GM18858 (cell line): ENCODE results near the gene PHPT1.
"Not testable (repeated sequence)": the region's sequence is repeated elsewhere in the genome, so short reads cannot be mapped to it uniquely, and the experiment has no call there.

Experiments
- ATAC-seq: cut with Tn5 transposase; IDR thresholded peaks from one replicate; pipeline ENCODE4 v1.9.1; 2021; ENCODE audit not compliant: unreplicated experiment

PHPT1 gene

GRCh38 chr9:136858844-136859757, 9.9 kb downstream of the PHPT1 start:
- ATAC-seq, result no peak

DNA sequence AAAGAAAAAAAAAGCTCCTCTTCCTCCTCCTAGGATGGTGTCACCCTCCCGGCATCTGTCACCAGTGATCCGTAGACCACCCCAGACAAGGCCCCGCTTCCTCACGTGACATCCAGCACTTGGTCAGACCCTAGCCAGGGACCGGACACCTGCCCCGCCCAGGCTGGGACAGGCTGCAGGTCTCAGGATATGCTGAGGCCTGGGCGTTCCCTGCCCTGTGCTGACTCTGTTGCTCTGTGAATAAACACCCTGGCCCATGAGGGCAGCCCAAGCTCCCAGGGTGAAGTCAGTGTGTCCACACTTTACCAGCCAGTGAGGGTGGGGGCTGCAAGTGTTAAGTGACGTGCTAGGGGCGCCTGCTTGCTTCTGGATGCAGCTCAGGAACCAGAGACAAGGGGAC, 11.3 kb downstream of the PHPT1 start:
- ATAC-seq, result no peak

DNA sequence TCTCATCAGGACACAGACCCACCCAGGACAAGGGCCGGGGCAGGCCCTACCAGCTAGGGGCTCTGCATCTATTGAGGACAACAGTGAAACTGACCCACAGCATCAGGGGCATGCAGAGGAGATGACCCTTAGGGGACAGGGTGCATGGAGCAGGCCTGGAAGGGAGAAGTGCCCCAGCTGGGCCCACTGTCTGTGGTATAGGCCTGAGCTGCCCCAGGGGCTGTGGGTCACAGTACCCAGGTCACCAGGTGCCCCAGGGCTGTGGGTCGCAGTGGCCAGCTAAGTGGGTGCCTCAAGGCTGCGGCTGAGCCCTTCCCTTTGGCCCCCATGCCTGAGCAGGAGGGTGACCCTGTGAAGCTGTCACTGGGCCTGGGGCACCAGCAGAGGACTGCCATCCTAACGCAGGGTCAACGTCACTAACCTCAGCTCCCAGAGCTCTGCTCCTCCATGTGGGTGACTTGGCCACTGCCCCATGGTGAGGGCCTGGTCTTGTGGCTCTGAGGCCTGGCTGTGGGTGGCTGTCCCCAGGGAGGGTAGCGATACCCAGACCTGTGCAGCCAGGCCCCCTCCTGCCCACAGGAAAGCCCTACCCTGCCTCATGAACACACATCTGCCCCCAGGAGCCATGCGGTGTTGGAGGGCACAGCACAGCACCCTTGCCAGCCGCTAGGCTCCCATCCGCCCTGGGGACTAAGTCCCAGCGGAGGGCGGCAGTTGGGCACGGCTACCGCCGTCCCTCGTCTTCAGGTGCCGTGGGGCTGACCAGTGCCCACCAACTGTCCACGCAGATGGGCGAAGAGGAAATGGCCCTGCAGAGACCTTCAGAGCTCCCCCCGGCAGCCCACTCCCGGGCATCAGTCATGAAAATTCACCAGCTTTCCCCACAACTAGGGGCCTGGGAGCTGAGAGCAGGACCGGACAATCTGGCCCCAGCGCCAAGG, 12.0 kb downstream of the PHPT1 start:
- ATAC-seq, result no peak

DNA sequence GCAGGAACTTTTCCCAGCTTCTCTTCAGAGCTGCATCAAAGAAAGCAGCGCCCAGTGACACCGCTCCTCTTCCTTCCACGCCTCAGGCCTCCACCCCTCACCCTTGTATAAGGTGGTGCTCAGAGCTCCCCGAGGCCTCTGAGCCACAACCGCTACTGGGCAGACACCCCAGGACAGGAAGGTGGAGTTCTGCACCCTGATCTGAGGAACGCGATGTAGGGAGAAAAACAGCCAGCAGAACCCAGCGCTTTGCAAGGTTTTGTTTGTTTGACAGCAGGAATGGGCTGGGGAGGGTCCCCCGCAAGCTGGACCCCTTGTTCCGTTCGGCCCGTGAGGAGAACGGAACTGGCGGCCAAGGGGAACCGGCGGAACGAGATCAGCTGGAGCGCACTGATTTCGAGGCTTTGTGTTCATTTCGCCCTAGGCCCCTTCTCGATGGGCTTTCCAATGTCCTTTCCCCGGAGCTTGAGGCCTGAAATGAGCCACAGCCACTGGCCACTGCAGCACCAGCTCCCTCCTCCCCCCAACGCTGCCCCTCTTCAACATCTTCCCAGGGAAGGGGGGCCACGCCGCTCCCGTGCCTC, 12.8 kb downstream of the PHPT1 start:
- ATAC-seq, result no peak

DNA sequence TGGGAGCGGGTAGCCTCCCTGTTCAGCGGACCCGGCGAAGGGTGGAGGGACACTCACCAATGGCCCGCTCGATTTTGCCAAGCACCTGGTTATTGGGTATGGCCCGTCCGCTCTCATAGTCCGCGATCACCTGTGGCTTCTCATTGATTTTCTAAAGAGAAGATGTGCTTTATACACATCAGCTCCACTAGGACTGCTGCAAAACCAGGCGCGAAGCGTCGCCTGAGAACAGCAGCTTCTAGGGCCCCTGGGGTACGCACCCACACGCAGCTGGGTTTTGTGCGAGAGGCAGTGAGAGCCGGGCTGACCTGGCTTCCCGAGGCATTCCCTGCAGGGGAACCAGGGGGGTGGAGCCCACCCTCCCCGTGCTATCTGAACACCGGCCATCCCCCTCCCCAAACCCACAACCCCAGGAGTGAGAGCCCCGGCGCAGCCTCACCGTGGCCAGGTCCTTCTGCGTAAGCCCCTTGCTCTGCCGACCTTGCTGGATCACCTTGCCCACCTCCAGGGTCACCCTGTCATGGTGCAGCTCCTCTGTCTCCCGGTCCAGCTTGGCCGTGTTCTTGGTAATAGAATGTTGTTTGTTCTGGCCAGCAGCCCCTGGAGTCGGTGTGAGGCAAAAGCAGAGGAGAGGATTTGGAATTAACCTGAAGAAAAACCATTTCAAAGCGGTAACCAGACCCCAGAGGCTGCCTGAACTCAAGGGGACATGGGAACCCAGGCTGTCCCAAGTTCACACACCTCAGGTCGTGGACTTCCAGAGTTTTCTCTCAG, 13.8 kb downstream of the PHPT1 start:
- no peak for ATAC-seq

DNA sequence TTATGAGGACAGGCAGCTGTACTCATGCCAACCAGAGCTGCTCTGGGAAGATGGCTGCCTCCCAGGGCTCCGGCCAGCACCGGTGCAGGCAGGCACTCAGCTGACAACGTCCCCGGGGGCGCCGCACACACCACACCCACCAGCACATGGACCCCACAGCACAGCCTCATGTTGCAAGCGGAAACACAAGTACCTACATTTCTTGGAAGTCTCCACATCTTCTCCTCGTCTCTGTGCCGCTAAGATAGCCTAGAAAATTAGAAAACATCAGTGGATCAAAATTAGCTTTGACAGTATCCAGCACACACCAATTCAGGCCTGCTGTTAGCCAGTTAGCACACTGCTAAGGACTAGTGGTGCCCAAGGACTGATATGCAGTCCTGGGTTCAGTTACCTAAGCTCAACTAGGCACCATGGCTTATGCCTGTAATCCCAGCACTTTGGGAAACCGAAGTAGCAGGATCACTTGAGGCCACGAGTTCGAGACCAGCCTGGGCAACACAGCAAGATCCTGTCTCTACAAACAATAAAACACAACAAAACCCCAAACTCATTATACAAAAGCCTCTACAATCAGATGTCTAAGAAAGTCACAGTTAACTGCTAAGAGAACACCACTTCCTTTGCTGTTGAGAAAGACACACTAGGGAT, 14.5 kb downstream of the PHPT1 start:
- ATAC-seq, result no peak

- ATAC-seq, result no peak
Observed at GRCh38 chr9:136865041-136865767, 16.0 kb downstream of the PHPT1 start.

DNA sequence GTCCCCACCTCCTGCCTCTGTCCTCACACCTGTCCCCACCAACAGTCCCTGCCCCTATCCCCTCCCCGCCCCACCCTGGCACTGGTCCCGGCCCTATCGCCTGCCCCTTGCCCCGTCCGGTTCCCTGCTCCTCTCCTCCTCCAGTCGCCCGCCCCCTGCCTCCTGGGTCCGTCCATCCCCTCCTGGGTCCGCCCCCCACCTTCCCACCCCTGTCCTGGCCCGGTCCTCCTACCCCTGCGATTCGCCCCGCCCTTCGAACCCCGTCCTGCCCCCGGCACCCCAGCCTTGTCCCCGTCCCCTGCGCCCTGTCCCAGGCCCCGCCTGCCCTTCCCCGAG, 16.5 kb downstream of the PHPT1 start:
- no peak for ATAC-seq

- ATAC-seq, result not testable (repeated sequence)
Observed at GRCh38 chr9:136866898-136867421, 17.8 kb downstream of the PHPT1 start.

- ATAC-seq, result no peak
Observed at GRCh38 chr9:136867480-136867879, 18.3 kb downstream of the PHPT1 start.

DNA sequence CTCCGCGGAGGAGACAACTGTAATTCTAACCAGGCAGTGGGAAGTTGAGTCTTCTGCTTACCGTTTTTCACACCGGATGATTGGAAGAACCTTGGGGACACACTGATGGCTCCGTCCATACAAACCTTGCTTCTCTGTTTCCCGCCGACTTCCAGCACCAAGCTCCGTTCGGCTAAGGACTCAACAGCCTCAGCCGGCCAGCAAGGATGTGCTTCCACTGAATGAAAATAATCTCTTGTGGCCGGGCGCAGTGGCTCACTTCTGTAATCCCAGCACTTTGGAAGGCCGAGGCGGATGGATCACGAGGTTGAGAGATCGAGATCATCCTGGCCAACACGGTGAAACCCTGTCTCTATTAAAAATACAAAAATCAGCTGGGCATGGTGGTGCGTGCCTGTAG, 18.7 kb downstream of the PHPT1 start:
- no peak for ATAC-seq

DNA sequence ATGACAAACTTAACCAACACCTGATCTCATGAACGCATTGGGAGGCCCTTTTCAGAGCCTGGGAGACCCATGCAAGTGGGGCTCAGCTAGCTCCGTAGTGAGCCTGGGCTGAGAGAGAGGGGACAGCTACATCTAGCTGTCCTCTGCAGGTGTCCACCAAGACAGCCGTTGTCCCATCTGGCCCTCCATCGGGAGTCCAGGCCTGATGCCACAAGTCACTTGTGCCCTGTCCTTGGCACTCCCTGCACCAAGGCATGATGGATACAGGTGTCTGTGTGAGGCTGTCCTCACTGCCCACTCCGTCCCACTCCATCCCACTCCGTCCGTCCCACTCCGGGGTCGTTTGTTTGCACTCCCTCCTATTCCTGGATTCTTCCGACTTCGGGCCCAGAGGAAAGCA, 19.4 kb downstream of the PHPT1 start:
- ATAC-seq, result no peak

DNA sequence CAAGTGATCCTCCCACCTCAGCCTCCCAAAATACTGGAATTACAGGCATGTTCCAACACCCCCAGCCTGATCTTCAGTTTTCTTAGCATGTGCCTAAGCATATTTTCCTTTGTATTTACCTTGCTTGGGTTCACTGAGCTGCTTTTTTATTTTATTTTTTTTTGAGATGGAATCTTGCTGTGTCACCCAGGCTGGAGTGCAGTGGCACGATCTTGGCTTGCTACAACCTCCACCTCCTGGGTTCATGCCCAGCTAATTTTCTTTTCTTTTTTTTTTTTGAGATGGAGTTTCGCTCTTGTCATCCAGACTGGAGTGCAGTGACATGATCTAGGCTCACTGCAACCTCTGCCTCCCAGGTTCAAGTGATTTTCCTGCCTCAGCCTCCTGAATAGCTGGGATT, 20.4 kb downstream of the PHPT1 start:
- not testable (repeated sequence) for ATAC-seq

GRCh38 chr9:136875155-136875554, 25.9 kb downstream of the PHPT1 start:
- no peak for ATAC-seq

DNA sequence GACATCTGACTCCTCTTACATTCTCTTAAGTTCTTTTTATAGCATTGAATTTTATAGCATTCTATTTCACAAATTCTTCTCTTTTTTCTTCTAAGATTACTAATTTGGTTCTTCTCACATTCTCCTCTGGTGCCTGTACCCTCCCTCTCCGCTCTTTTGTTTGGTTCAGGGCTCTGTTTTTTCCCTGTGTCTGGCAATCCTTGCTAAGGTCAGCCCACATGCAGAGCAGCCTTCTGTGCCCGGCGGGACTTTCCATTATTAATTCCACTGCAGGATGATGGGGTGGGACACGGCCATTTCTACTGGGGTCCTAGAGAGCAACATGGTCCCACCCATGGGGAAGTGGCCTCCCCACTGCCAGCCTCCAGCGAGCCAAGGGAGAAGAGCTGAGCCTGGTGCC, 27.3 kb downstream of the PHPT1 start:
- ATAC-seq, result no peak

- no peak for ATAC-seq
Observed at GRCh38 chr9:136880651-136881050, 31.4 kb downstream of the PHPT1 start.

GRCh38 chr9:136881691-136882108, 32.5 kb downstream of the PHPT1 start:
- ATAC-seq, result no peak

DNA sequence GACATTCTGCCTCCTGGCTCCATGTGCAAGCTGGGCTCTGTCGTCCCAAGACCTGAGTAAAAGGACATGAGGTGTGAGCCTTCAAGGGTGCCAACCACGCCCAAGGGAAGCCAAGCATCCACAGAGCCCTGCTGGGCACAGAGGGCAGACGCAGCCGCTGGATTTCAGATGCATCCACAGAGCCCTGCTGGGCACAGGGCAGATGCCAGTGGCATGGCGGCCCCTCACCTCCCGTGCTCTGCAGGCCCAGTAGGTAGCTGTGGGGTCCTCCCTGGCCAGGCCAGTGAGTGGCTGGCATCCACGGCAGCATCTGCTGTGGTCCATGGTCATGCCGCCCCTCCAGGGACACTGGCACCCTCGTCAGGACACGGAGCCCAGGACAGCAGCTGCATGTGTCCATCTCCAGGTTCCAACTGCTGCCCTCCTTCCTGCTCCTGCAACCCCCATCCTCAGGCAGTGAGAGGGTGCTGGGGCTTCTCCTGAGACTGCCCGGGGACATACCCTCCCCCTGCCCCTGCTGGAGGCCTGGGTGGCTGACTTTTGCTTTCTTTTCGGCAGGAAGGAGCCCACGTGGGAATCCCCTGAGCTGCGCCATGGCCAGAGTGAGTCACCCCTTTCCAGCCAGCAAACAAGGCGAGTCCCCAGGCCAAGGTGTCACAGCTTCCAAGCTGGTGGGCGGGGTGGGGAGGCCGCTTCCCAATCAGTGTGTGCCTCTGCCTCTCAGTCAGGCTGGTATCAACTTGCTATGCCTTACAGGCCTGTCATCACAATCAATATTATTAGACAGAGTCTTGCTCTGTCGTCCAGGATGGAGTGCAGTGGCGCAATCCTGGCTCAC, 33.1 kb downstream of the PHPT1 start:
- no peak for ATAC-seq

DNA sequence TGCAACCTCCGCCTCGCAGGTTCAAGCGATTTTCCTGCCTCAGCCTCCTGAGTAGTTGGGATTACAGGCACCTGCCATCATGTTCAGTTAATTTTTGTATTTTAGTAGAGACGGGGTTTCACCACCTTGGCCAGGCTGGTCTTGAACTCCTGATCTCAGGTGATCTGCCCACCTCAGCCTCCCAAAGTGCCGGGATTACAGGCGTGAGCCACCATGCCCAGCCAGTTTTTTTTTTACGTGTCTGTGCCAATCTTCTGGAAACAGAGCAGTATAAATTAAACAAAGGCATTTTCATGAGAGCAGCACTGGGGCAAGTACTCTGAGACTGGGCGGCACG, 33.7 kb downstream of the PHPT1 start:
- ATAC-seq, result not testable (repeated sequence)
